ENCODE measurements around the gene HBD. TPM values are rescaled to one million over a fixed set of nuclear protein-coding genes. Genes with fewer than 3 reads are reported as not detected.
A peak's percentile ranks its signal among the peaks of the same experiment; 100 is the strongest.

The HBD gene
- not detected for polyA plus RNA-seq (2012; ENCODE audit: missing spikeins)

- peak; percentile 70 for FAIRE-seq
- no peak for DNase-seq (ENCODE audit: insufficient read length)
- no peak for TF ChIP-seq POLR2AphosphoS5 (IDR thresholded peaks at IDR 0.05; ENCODE audit: low read depth, low read length)
- no peak for TF ChIP-seq POLR2A (IDR thresholded peaks at IDR 0.05; ENCODE audit: low read depth, low read length)
- TF ChIP-seq TAF1 (IDR thresholded peaks at IDR 0.05; ENCODE audit: borderline replicate concordance, low read depth, low read length), result no peak
These were observed at the start of gene HBD for GRCh38 chr11:5234381-5234834. HBD (minus strand) TSS chr11:5234483; CDS start chr11:5234433, 50 bp downstream.

DNA sequence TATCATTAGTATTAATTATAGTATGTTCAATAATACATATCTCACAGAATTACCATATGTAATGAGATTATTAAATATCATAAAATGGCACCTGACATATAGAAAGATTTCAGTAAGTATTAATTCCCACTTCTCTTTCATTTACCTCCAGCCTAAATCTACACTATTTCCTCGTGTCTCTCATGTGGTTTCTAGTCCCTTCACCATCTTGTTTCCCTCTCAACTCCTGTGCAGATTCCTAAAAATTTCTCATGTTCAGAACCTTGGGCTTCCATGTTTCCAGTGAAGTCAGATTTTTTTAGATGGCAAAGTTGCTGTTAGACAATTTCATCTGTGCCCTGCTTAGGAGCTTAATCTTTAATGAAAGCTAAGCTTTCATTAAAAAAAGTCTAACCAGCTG, 49.6 kb upstream of the HBD start:
- no peak for TF ChIP-seq POLR2AphosphoS5 (IDR thresholded peaks at IDR 0.05; ENCODE audit: low read depth, low read length)
- no peak for TF ChIP-seq POLR2A (IDR thresholded peaks at IDR 0.05; ENCODE audit: low read depth, low read length)
- no peak for TF ChIP-seq TAF1 (IDR thresholded peaks at IDR 0.05; ENCODE audit: borderline replicate concordance, low read depth, low read length)
- no peak for FAIRE-seq
- DNase-seq (ENCODE audit: insufficient read length), result no peak

GRCh38 chr11:5283086-5283485, 48.8 kb upstream of the HBD start:
- FAIRE-seq, result no peak
- no peak for DNase-seq (ENCODE audit: insufficient read length)
- TF ChIP-seq POLR2AphosphoS5 (IDR thresholded peaks at IDR 0.05; ENCODE audit: low read depth, low read length), result no peak
- no peak for TF ChIP-seq POLR2A (IDR thresholded peaks at IDR 0.05; ENCODE audit: low read depth, low read length)
- TF ChIP-seq TAF1 (IDR thresholded peaks at IDR 0.05; ENCODE audit: borderline replicate concordance, low read depth, low read length), result no peak

DNA sequence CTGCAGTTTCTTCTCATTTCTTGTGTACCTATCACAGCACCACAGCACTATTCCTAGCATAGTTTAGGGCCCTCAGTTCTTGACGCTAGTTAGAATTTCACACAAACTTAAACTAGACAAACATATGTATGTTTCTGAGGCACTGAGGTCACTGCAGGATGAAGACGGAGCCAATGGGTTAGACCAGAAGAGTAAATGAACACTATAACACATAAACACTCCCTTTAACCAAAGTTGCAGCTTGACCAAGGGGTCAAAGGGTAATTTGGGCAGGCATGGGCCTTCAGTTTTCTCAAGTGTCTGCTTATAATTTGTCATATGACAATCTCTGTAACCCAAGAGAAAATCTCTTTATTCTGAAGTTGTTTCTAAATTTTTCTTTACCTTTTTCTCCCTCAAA, 48.3 kb upstream of the HBD start:
- DNase-seq (ENCODE audit: insufficient read length) (no peak), FAIRE-seq (no peak)
- TF ChIP-seq TAF1 (IDR thresholded peaks at IDR 0.05; ENCODE audit: borderline replicate concordance, low read depth, low read length) (no peak), POLR2AphosphoS5 (IDR thresholded peaks at IDR 0.05; ENCODE audit: low read depth, low read length) (no peak), POLR2A (IDR thresholded peaks at IDR 0.05; ENCODE audit: low read depth, low read length) (no peak)

GRCh38 chr11:5281596-5281995, 47.3 kb upstream of the HBD start:
- DNase-seq (ENCODE audit: insufficient read length), result no peak
- TF ChIP-seq TAF1 (IDR thresholded peaks at IDR 0.05; ENCODE audit: borderline replicate concordance, low read depth, low read length) (no peak), POLR2AphosphoS5 (IDR thresholded peaks at IDR 0.05; ENCODE audit: low read depth, low read length) (no peak), POLR2A (IDR thresholded peaks at IDR 0.05; ENCODE audit: low read depth, low read length) (no peak)
- FAIRE-seq, result no peak

- FAIRE-seq, result peak; percentile 14
- no peak for TF ChIP-seq POLR2A (IDR thresholded peaks at IDR 0.05; ENCODE audit: low read depth, low read length)
- TF ChIP-seq POLR2AphosphoS5 (IDR thresholded peaks at IDR 0.05; ENCODE audit: low read depth, low read length), result no peak
- no peak for TF ChIP-seq TAF1 (IDR thresholded peaks at IDR 0.05; ENCODE audit: borderline replicate concordance, low read depth, low read length)
- DNase-seq (ENCODE audit: insufficient read length), result peak; percentile 5
These were observed 46.4 kb upstream of the HBD start for GRCh38 chr11:5280582-5281102.

DNA sequence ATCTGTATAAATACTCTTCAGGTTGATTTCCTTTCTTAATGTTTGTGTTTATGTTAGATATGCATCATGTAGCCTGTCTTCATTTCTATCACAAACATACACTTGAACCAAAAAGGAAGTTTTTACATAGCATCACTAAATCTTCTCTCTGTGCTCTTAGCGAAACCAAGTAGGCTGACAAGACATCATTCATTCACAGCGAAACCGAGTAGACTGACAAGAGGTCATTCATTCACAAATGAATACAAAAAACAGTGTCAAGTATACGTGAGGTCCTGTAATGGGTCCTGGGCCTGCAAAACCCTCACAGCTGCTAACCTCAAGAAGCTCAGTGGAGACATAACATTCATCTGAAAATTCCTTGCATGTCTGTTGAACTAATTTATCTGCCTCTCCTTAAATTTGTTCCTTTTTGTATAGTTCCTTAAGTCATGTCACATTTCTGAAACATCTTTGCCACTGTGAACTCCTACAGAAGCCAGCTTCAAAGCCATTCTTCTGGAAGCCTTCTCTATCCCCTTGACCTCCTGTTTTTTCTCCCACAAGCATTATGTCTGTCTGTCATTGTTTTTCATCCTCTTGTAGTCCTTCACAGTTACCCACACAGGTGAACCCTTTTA, 45.3 kb upstream of the HBD start:
- DNase-seq (ENCODE audit: insufficient read length) (no peak), FAIRE-seq (peak; percentile 81)
- no peak for TF ChIP-seq POLR2AphosphoS5 (IDR thresholded peaks at IDR 0.05; ENCODE audit: low read depth, low read length)
- no peak for TF ChIP-seq TAF1 (IDR thresholded peaks at IDR 0.05; ENCODE audit: borderline replicate concordance, low read depth, low read length)
- no peak for TF ChIP-seq POLR2A (IDR thresholded peaks at IDR 0.05; ENCODE audit: low read depth, low read length)

GRCh38 chr11:5277807-5278382, 43.6 kb upstream of the HBD start:
- no peak for TF ChIP-seq TAF1 (IDR thresholded peaks at IDR 0.05; ENCODE audit: borderline replicate concordance, low read depth, low read length)
- TF ChIP-seq POLR2A (IDR thresholded peaks at IDR 0.05; ENCODE audit: low read depth, low read length), result no peak
- TF ChIP-seq POLR2AphosphoS5 (IDR thresholded peaks at IDR 0.05; ENCODE audit: low read depth, low read length), result no peak
- DNase-seq (ENCODE audit: insufficient read length) (no peak), FAIRE-seq (peak; percentile 71)

- DNase-seq (ENCODE audit: insufficient read length) (no peak), FAIRE-seq (no peak)
- TF ChIP-seq TAF1 (IDR thresholded peaks at IDR 0.05; ENCODE audit: borderline replicate concordance, low read depth, low read length) (no peak), POLR2AphosphoS5 (IDR thresholded peaks at IDR 0.05; ENCODE audit: low read depth, low read length) (no peak), POLR2A (IDR thresholded peaks at IDR 0.05; ENCODE audit: low read depth, low read length) (no peak)
These were observed 42.4 kb upstream of the HBD start for GRCh38 chr11:5276697-5277096.

- TF ChIP-seq TAF1 (IDR thresholded peaks at IDR 0.05; ENCODE audit: borderline replicate concordance, low read depth, low read length), result no peak
- no peak for TF ChIP-seq POLR2AphosphoS5 (IDR thresholded peaks at IDR 0.05; ENCODE audit: low read depth, low read length)
- no peak for TF ChIP-seq POLR2A (IDR thresholded peaks at IDR 0.05; ENCODE audit: low read depth, low read length)
- DNase-seq (ENCODE audit: insufficient read length), result no peak
- FAIRE-seq, result no peak
These were observed 41.3 kb upstream of the HBD start for GRCh38 chr11:5275369-5276110.

- TF ChIP-seq TAF1 (IDR thresholded peaks at IDR 0.05; ENCODE audit: borderline replicate concordance, low read depth, low read length) (no peak), POLR2AphosphoS5 (IDR thresholded peaks at IDR 0.05; ENCODE audit: low read depth, low read length) (no peak), POLR2A (IDR thresholded peaks at IDR 0.05; ENCODE audit: low read depth, low read length) (no peak)
- DNase-seq (ENCODE audit: insufficient read length) (no peak), FAIRE-seq (peak; percentile 30)
These were observed 40.1 kb upstream of the HBD start for GRCh38 chr11:5274395-5274794.
